Keratinocyte (primary cell): Measurements from ENCODE around the gene PLCG2.

Experiments used
- EZH2 ChIP-seq: IDR thresholded peaks from one replicate; pipeline ENCODE4 v1.6.1; 2012; ENCODE audit warnings: inconsistent platforms, mild to moderate bottlenecking, low read length, moderate library complexity
- TF ChIP-seq, protein P1 (sequence below), 3 experiments: IDR thresholded peaks in 1 of 3; conservative IDR thresholded peaks in 1 of 3; optimal IDR thresholded peaks in 1 of 3; 2 replicates in 2 of 3; 3 replicates in 1 of 3; pipeline versions ENCODE3 to v1.5.1; 2011; ENCODE audit warnings: low read length in 3 of 3, mild to moderate bottlenecking in 3 of 3, moderate library complexity in 2 of 3, control low read depth in 1 of 3, inconsistent platforms in 1 of 3; ENCODE audit not compliant: insufficient read depth in 2 of 3; ENCODE audit errors: extremely low read depth in 1 of 3

DNA sequence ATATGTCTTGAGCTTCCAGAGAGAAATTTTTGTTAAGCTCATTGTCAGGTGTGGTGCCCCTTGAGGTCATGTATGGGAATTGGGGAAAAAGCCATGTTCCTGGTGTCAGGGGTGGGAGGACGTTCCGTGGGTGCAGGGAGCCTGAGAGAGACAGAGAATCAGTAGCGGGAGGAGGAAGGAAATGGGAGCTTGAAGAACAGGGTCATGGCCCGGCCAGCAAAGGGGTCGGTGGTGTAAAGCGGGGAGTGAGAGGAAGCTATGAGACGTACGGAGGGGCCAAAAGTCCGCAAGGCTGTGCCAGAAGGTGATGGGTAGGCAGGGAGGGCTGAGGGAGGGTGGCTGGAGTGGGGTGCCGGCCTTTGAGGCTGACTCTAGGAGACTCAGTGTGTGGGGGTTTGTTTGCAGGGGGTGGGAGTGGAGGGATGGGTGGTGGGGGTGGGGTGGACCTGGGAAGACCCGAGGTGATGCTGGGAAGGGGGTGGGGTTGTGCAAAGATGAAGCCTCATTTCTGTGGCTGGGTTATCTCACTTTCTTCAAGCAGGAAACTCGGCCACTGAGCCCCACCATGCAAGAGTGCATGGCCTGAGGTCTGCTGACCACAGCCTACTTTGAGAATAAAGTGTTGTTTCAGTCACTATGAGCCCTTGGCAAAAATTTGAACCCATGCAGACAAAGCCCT is 63.6 kb downstream of the PLCG2 start:
- TF ChIP-seq, protein P1, sequence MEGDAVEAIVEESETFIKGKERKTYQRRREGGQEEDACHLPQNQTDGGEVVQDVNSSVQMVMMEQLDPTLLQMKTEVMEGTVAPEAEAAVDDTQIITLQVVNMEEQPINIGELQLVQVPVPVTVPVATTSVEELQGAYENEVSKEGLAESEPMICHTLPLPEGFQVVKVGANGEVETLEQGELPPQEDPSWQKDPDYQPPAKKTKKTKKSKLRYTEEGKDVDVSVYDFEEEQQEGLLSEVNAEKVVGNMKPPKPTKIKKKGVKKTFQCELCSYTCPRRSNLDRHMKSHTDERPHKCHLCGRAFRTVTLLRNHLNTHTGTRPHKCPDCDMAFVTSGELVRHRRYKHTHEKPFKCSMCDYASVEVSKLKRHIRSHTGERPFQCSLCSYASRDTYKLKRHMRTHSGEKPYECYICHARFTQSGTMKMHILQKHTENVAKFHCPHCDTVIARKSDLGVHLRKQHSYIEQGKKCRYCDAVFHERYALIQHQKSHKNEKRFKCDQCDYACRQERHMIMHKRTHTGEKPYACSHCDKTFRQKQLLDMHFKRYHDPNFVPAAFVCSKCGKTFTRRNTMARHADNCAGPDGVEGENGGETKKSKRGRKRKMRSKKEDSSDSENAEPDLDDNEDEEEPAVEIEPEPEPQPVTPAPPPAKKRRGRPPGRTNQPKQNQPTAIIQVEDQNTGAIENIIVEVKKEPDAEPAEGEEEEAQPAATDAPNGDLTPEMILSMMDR (optimal IDR thresholded peaks at IDR 0.05 in 1 of 3, IDR thresholded peaks at IDR 0.05 in 1 of 3, conservative IDR thresholded peaks at IDR 0.05 in 1 of 3; ENCODE audit: extremely low read depth in 1 of 3, insufficient read depth in 2 of 3, low read length in 3 of 3), result no peak
- no peak for TF ChIP-seq EZH2
